ENCODE measurements around the gene NDUFA9. TPM values are rescaled to one million over a fixed set of nuclear protein-coding genes. Genes with fewer than 3 reads are reported as not detected.

Gene NDUFA9
- total RNA-seq, 1 donor from 2014 or later, result 76.9 TPM

DNA sequence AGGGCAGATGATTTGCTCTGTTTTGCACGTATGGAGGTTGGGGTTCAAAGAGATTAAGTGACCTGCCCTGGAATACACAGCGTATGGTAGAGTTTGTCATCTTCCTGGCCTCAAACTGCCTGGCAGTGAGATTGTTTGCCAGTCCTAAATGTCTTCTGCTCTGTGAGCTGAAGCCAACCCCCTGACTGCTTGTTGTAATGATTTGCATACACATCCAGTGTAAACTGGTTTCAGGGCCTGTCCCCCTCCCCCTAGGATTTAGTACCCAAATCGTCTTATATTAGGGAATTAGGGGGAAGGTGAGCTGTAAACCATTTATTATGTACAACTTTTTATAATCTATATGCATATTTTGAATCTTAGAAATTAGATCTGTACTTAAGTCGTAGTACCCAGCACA, 38.4 kb upstream of the NDUFA9 start:
- no peak for TF ChIP-seq CTCF (conservative IDR thresholded peaks at IDR 0.05; ENCODE audit: low read depth, low read length)
- no peak for DNase-seq (ENCODE audit: low read depth)
- no peak overlapping the region for H3K4me3 ChIP-seq (ENCODE audit: low read depth, low read length)

GRCh38 chr12:4615667-4616066, 33.2 kb upstream of the NDUFA9 start:
- TF ChIP-seq CTCF (conservative IDR thresholded peaks at IDR 0.05; ENCODE audit: low read depth, low read length), result no peak
- H3K4me3 ChIP-seq (ENCODE audit: low read depth, low read length), result no peak overlapping the region
- no peak for DNase-seq (ENCODE audit: low read depth)

DNA sequence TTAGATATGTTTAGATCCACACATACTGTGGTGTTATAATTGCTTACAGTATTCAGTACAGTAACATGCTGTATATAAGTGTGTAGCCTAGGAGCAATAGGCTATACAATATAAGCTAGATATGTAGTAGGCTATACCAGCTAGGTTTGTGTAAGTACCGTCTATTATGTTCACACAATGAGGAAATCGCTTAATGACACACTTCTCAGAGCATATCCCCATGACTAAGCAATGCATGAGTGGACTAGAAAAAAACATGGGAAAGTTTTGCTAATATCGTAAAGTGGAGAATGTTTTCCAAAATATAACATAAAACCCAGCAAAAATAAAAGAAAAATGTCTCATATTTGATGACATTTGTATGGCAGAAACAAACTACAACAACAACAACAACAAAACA, 27.4 kb upstream of the NDUFA9 start:
- no peak for DNase-seq (ENCODE audit: low read depth)
- TF ChIP-seq CTCF (conservative IDR thresholded peaks at IDR 0.05; ENCODE audit: low read depth, low read length), result no peak
- no peak overlapping the region for H3K4me3 ChIP-seq (ENCODE audit: low read depth, low read length)

GRCh38 chr12:4626543-4626942, 22.4 kb upstream of the NDUFA9 start:
- H3K4me3 ChIP-seq (ENCODE audit: low read depth, low read length), result no peak overlapping the region
- DNase-seq (ENCODE audit: low read depth), result no peak
- no peak for TF ChIP-seq CTCF (conservative IDR thresholded peaks at IDR 0.05; ENCODE audit: low read depth, low read length)

- TF ChIP-seq CTCF (conservative IDR thresholded peaks at IDR 0.05; ENCODE audit: low read depth, low read length), result no peak
- no peak for DNase-seq (ENCODE audit: low read depth)
These were observed 20.5 kb upstream of the NDUFA9 start for GRCh38 chr12:4628406-4628805.

GRCh38 chr12:4630262-4630661, 18.7 kb upstream of the NDUFA9 start:
- no peak for DNase-seq (ENCODE audit: low read depth)
- H3K4me3 ChIP-seq (ENCODE audit: low read depth, low read length), result no peak overlapping the region
- no peak for TF ChIP-seq CTCF (conservative IDR thresholded peaks at IDR 0.05; ENCODE audit: low read depth, low read length)

More at GRCh38 chr12:4628406-4628805, 20.5 kb upstream of the NDUFA9 start:
- no peak overlapping the region for H3K4me3 ChIP-seq (ENCODE audit: low read depth, low read length)

- no peak for TF ChIP-seq CTCF (conservative IDR thresholded peaks at IDR 0.05; ENCODE audit: low read depth, low read length)
- no peak overlapping the region for H3K4me3 ChIP-seq (ENCODE audit: low read depth, low read length)
- DNase-seq (ENCODE audit: low read depth), result no peak
These were observed 5.2 kb upstream of the NDUFA9 start for GRCh38 chr12:4643747-4644146.

Data from epithelial cell of proximal tubule (primary cell).